Mucosa of descending colon (tissue), 3 donors: ENCODE data around the gene CNTLN. TPM values are rescaled to one million over a fixed set of nuclear protein-coding genes. Genes with fewer than 3 reads are reported as not detected.

Experiments
- ATAC-seq: fragments of 200-7000 bp; cut with Tn5 transposase; one replicate; pipeline ENCODE4 v1.9.1; 2020; ENCODE audit warnings: mild to moderate bottlenecking, moderate library complexity
- DNase-seq, 3 donors: peaks; one replicate each; pipeline ENCODE4 v3.0.0-alpha.2; 2020
- H3K36me3 ChIP-seq: fragments of 200-600 bp; one replicate; pipeline ENCODE4 v1.8.0; 2021; ENCODE audit warnings: low read depth, mild to moderate bottlenecking
- H3K4me1 ChIP-seq: fragments of 200-600 bp; one replicate; pipeline ENCODE4 v1.8.0; 2021; ENCODE audit warnings: low read depth, mild to moderate bottlenecking
- H3K4me3 ChIP-seq: fragments of 200-600 bp; one replicate; pipeline ENCODE4 v1.8.0; 2021; ENCODE audit warnings: mild to moderate bottlenecking
- H3K9me3 ChIP-seq: fragments of 200-600 bp; one replicate; pipeline ENCODE4 v1.8.0; 2021; ENCODE audit warnings: mild to moderate bottlenecking
- intact Hi-C, 2 donors: fragments of 100-400 bp; cut with DNase I in 1 of 2; cut with micrococcal nuclease in 1 of 2; formaldehyde crosslinking; loops; one replicate each; pipeline versions ENCODE4 v1.11.0 to v1.11.1; 2022; cut with DNase I, micrococcal nuclease
- total RNA-seq, 3 donors: library from RNA; stranded (reverse); fragmentation: NEBNext Ultra II Directional in 2 of 3; extraction: Animal tissue kit (Norgen Biotek cat#: 25700) in 2 of 3; gene quantifications; one replicate each; pipeline versions ENCODE4 v1.2.1 to v1.2.4, GENCODE V29; 2021 to 2023
- TF ChIP-seq, protein P1 (sequence below): fragments of 200-600 bp; IDR thresholded peaks from one replicate; pipeline ENCODE4 v1.8.0; 2022; ENCODE audit warnings: antibody characterized with exemption, mild to moderate bottlenecking
- donor health status: DM: no; HTN: no; CAD: no; lungs with moderate emphysema.
- donor health status: DM: no; HTN: no; CAD: no.
- donor health status: DM: no; HTN: yes; CAD: no.

The CNTLN gene
- total RNA-seq, 3 donors from 2014 or later, result 1.5 to 9.8 (median 4.1) TPM

DNA sequence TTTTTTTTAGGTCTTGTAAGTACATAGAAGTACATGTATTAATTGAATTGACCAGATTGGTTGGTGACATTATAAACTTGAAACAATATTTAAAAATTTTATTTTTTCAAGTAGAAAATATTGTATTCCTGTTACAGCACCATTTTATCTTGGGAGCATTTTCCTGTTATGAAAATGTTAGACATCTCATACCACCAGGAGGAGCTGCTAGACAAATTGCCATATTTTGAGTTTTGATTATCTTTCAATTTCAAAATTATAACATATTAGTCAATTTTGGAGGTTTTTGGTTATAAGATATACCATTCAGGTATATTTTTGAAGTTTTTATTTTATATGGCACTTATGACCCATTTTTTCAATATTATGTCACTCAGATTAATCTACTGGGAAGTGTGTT, 84.4 kb downstream of the CNTLN start:
- H3K4me3 ChIP-seq, result no peak overlapping the region
- H3K36me3 ChIP-seq, result no peaks in the 10 kb centered on the region
- H3K4me1 ChIP-seq, result no peaks in the 10 kb centered on the region
- ATAC-seq (no peak), DNase-seq (no peak)
- no peaks in the 10 kb centered on the region for H3K9me3 ChIP-seq
- intact Hi-C loops, result no loop called here
- TF ChIP-seq, protein P1, sequence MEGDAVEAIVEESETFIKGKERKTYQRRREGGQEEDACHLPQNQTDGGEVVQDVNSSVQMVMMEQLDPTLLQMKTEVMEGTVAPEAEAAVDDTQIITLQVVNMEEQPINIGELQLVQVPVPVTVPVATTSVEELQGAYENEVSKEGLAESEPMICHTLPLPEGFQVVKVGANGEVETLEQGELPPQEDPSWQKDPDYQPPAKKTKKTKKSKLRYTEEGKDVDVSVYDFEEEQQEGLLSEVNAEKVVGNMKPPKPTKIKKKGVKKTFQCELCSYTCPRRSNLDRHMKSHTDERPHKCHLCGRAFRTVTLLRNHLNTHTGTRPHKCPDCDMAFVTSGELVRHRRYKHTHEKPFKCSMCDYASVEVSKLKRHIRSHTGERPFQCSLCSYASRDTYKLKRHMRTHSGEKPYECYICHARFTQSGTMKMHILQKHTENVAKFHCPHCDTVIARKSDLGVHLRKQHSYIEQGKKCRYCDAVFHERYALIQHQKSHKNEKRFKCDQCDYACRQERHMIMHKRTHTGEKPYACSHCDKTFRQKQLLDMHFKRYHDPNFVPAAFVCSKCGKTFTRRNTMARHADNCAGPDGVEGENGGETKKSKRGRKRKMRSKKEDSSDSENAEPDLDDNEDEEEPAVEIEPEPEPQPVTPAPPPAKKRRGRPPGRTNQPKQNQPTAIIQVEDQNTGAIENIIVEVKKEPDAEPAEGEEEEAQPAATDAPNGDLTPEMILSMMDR, result no peak

DNA sequence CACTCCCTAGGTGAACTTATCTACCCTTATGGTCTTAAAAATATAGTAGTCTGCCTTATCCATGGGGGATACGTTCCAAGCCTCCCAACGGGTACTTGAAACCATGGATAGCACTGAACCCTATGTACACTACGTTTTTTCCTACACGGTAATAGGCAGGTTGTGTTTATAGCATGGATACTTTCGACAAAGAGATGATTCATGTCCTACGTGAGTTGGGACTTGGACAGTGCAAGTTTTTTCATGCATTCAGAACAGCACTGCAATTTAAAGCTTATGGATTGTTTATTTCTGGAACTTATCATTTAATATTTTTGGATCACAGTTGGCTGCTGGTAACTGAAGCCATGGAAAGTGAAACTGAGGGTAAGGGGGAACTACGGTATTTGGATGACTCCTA, 88.1 kb downstream of the CNTLN start:
- H3K4me3 ChIP-seq, result no peak overlapping the region
- no peaks in the 10 kb centered on the region for H3K4me1 ChIP-seq
- ATAC-seq (no peak), DNase-seq (no peak)
- H3K9me3 ChIP-seq, result no peaks in the 10 kb centered on the region
- TF ChIP-seq, protein P1, result no peak
- intact Hi-C loops, result no loop called here
- H3K36me3 ChIP-seq, result no peaks in the 10 kb centered on the region

DNA sequence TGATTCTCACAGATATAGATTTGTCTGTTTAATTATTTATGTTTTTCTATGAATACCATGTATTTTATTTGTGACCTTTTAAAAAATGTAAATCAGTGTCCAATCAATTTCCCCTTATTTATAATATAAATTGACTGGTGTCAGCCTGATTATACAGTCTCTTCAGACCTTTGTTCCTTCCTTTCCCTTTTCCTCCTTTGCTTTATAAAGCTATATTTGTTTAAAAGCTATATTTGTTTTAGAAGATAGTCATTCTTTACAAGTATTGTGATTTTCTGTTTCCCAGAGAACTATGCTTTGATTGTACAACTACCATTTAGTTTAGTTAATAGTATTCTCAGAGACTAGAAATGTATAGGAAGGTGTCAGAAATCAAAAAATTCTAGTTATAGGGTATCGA, 90.6 kb downstream of the CNTLN start:
- no peak for ATAC-seq
- Histone ChIP-seq H3K4me1 (no peaks in the 10 kb centered on the region), H3K36me3 (no peaks in the 10 kb centered on the region), H3K9me3 (no peaks in the 10 kb centered on the region), H3K4me3 (no peak overlapping the region)
- intact Hi-C loops, result no loop called here
- TF ChIP-seq, protein P1, result no peak
- DNase-seq, result no peak

DNA sequence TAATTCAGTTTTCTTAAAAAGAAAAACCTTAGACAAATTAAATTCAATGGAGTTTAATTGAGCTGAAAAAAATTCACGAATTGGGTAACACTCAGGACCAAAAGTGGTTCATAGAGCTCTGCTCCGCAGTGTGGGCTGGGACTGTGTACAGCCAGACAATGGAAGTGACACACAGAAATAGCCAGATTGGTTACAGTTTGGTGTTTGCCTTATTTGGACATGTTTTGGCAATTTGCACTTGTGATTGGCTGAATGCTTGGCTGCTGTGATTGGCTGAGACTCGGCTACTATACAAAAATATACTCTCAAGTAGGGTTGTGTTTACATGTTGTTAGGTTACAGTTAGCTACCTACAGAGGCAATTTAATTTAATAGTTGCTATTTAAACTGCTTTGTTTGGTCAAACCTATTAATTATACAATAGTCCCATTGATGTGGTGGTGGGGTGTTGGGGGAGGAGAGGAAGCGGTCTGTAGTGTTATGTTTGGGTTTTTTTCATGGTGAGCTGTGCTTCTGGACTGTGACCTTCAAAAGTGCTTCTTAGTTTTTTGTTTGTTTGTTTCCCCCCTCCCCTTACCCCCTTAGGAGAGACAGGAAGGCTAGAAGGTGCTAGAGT, 95.2 kb downstream of the CNTLN start:
- no peak for ATAC-seq
- TF ChIP-seq, protein P1, result no peak
- Histone ChIP-seq H3K9me3 (no peaks in the 10 kb centered on the region), H3K36me3 (no peaks in the 10 kb centered on the region), H3K4me1 (no peaks in the 10 kb centered on the region), H3K4me3 (no peak overlapping the region)
- DNase-seq, result no peak
- intact Hi-C loops, result no loop called here

DNA sequence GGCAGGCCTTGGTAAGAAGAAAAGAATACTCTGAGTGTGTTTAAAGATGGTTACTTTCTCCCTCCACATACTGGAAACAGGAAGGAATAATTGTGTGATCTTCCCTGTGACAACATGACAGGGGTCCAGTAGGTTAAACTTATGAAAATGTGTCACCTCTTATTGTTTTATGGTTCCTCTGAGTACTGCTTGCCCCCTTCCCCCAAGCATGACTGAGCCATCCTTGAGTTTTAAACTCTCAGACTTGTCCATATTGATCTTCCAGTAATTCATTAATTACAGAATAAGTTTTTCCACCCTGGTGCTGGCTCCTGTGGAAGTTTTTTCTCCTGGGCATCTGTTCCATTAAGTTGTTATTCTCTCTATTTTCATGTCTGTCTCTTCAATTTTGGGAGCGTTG, 95.8 kb downstream of the CNTLN start:
- H3K9me3 ChIP-seq, result no peaks in the 10 kb centered on the region
- H3K4me1 ChIP-seq, result no peaks in the 10 kb centered on the region
- no peaks in the 10 kb centered on the region for H3K36me3 ChIP-seq
- ATAC-seq (no peak), DNase-seq (no peak)
- intact Hi-C loops, result no loop called here
- TF ChIP-seq, protein P1, result no peak
- no peak overlapping the region for H3K4me3 ChIP-seq

DNA sequence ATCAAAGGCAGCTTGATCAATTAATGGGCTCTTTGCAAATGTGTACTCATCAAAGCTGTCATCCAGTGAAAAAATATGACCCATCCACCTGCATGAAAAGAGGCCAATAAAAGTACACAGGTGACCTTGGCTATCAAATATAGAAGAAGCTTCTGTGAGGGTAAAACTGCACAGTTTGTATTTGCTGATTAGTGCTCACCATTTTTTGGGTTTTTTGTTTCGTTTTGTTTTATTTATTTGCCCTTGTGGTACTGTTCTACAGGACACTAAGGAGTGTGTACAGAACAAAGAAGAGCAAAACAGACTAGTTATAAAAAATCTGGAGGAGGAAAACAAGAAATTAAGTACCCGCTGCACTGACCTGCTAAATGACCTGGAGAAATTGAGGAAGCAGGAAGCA, 101.3 kb downstream of the CNTLN start:
- Histone ChIP-seq H3K4me1 (no peaks in the 10 kb centered on the region), H3K9me3 (no peaks in the 10 kb centered on the region), H3K4me3 (no peak overlapping the region), H3K36me3 (no peaks in the 10 kb centered on the region)
- DNase-seq (no peak), ATAC-seq (no peak)
- TF ChIP-seq, protein P1, result no peak
- intact Hi-C loops, result no loop called here
